HCEC 1CT (cell line): ENCODE data around the gene UBE2QL1.

Source experiments
- DNase-seq: peaks from one replicate; pipeline ENCODE4 v3.0.0-alpha.2; 2017

The UBE2QL1 gene

GRCh38 chr5:6430418-6431028, 18.1 kb upstream of the UBE2QL1 start:
- no peak for DNase-seq

GRCh38 chr5:6431214-6432195, 17.2 kb upstream of the UBE2QL1 start:
- no peak for DNase-seq

- no peak for DNase-seq
Measured at GRCh38 chr5:6432206-6432605, 16.5 kb upstream of the UBE2QL1 start.

GRCh38 chr5:6434731-6435130, 13.9 kb upstream of the UBE2QL1 start:
- no peak for DNase-seq

- no peak for DNase-seq
Measured at GRCh38 chr5:6435356-6435755, 13.3 kb upstream of the UBE2QL1 start.

GRCh38 chr5:6436715-6437331, 11.8 kb upstream of the UBE2QL1 start:
- DNase-seq, result no peak

GRCh38 chr5:6439588-6440550, 8.8 kb upstream of the UBE2QL1 start:
- DNase-seq, result no peak

- DNase-seq, result no peak
Measured at GRCh38 chr5:6442333-6442732, 6.3 kb upstream of the UBE2QL1 start.

- DNase-seq, result no peak
Measured at GRCh38 chr5:6443326-6443725, 5.3 kb upstream of the UBE2QL1 start.

- DNase-seq, result no peak
Measured at GRCh38 chr5:6446042-6446441, 2.6 kb upstream of the UBE2QL1 start.

DNA sequence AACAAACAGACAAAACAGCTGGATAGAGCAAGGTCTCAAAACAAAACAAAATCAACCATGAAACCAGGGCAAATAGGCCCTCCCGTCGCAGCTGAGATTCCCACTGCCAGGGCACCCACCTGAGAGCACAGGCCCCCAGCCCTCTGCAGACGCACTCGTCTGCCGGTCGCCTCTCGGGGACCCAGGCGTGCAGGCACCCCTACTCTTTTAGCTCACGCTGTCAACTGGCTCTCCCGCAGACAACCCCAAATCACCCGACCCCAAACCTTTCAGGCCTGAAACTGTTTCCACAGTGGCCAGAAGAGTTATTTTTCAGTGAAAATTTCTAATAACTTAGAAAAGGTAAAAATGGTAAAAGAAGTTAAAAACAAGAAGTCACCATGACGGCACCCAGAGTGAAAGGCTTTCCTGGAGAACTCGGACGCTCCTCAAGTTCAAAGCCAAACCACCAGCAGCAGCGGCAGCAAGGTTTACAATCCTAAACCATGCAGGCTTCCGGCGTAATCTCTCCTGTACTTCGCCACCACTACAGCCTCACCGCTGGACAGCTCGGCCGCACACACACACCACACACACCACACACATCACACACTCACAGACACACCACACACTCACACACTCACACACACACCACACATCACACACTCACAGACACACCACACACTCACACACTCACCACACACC, 1.9 kb upstream of the UBE2QL1 start:
- DNase-seq, result no peak

DNA sequence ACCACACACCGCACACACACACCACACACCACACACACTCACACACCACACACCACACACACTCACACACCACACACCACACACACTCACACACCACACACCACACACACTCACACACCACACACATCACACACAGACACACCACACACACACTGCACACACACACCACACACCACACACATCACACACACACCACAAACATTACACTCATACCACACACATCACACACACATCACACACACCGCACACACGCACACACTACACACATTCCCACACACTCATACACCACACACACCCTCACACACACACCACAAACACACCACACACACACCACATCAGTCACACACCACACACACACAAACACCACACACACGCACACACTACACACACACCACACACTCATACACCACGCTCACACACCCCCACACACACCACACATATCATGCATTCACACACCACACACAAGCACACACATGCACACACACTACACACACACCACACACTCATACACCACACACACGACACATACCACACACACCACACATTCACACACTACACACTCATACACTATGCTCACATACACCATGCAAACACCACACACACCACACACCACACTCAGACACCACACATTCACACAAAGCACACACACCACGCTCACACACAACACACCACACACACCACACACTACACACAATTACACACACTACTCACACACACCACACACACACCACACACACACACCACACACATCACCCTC, 1.1 kb upstream of the UBE2QL1 start:
- DNase-seq, result no peak

GRCh38 chr5:6448141-6448491, 543 bp upstream of the UBE2QL1 start:
- no peak for DNase-seq

- no peak for DNase-seq
Measured at GRCh38 chr5:6449465-6450158, 953 bp downstream of the UBE2QL1 start.

- DNase-seq, result no peak
Measured at GRCh38 chr5:6450319-6450833, 1.7 kb downstream of the UBE2QL1 start.

DNA sequence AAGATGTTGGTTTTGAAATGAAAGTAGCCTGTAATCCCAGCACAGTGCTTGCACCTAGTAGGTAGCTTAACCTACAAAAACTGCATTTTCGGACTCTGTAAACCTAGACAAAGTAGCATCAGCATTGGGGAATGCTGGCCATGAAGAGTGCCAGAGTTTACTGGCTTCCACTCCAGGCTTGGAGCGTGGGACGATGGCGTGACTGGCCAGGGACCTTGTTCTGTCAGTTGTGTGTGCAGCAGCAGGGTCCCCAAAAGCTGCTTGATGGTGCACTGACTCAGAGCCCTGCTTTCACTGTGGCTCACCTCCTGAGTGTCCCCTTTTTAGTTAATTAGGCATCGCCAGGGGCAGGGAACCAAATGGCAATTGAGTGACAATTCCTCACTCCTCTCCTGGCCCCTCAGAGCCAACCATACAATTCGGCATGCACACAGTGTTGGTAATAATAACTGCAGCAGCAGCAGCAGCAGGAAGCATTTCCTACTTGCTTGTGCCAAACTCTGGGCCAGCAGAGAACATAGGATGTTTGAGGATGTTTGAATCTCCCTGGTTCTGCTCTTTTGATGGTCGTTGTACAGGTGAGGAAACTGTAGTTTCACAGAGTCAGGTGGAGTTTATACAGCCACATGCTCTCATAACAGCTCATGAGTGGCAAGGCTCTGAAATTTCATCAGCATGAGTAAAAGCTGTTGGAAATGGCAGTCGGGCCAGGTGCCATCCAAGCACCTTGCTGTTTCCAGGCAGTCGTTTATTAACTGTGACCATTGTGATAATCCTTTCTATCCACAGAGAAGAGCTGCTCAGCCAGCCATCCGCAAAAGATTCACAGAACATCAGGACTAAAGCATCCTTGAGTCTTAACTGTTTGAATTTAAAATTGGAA, 4.2 kb downstream of the UBE2QL1 start:
- DNase-seq, result no peak

DNA sequence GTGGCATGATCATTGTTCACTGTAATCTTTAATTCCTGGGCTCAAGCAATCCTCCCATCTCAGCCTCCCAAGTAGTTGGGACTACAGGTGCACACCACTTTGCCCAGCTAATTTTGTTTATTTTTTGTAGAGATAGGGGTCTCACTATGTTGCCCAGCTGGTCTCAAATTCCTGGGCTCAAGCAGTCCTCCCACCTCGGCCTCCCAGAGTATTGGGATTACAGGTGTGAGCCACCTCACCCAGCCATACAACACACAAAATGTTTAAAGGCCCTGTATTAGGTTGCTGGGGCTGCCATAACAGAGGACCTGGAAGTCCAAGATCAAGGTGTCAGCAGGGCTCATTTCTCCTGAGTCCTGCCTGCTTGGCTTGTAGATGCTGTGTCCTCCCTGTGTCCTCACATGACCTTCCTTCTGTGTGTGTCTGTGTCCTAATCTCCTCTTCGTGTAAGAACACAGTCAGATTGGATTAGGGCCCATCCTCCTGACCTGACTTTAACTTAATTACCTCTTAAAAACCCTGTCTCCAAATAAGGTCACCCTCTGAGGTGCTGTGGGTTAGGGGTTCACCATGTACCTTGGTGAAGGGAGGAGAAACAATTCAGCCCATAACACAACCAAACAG, 5.4 kb downstream of the UBE2QL1 start:
- no peak for DNase-seq

- DNase-seq, result no peak
Measured at GRCh38 chr5:6454628-6455053, 6.0 kb downstream of the UBE2QL1 start.
